Neural progenitor cell (in vitro differentiated cells): ENCODE measurements around the gene TIGD7.

ENCODE experiments used
- EZH2 ChIP-seq: fragments of 200-600 bp; sonication (generic); IDR thresholded peaks from 2 replicates; pipeline ENCODE4 v1.6.1; 2017; ENCODE audit warnings: antibody characterized with exemption, mild to moderate bottlenecking, moderate library complexity
- EZH2phosphoT487 ChIP-seq: fragments of 200-600 bp; sonication (generic); IDR thresholded peaks from 2 replicates; pipeline ENCODE4 v1.6.1; 2017; ENCODE audit warnings: antibody characterized with exemption
- TF ChIP-seq, protein P1 (sequence below): fragments of 200-600 bp; sonication (generic); IDR thresholded peaks from 2 replicates; pipeline ENCODE4 v1.5.1; 2017; ENCODE audit warnings: antibody characterized with exemption, mild to moderate bottlenecking

DNA sequence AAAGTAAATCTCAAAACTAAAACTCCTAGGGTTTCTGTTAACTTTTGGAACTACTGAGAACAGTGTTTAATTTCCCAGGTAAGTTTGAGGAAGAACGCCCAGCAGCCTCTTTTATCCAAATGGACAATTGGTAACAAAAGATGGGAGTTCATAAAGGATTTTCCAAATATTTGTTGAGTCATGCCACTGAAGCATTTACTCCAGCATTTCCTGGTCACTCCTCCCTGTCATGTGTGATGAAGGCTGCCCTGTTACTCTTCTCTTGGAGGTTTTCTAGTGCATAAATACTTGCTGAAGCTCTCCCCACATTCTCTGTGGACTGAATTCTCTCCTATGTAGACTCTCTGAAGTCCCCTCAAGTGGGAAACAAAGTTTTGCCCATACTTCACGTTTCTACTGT lies 16.6 kb upstream of the TIGD7 start:
- TF ChIP-seq, protein P1, sequence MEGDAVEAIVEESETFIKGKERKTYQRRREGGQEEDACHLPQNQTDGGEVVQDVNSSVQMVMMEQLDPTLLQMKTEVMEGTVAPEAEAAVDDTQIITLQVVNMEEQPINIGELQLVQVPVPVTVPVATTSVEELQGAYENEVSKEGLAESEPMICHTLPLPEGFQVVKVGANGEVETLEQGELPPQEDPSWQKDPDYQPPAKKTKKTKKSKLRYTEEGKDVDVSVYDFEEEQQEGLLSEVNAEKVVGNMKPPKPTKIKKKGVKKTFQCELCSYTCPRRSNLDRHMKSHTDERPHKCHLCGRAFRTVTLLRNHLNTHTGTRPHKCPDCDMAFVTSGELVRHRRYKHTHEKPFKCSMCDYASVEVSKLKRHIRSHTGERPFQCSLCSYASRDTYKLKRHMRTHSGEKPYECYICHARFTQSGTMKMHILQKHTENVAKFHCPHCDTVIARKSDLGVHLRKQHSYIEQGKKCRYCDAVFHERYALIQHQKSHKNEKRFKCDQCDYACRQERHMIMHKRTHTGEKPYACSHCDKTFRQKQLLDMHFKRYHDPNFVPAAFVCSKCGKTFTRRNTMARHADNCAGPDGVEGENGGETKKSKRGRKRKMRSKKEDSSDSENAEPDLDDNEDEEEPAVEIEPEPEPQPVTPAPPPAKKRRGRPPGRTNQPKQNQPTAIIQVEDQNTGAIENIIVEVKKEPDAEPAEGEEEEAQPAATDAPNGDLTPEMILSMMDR: no peak
- no peak for TF ChIP-seq EZH2phosphoT487
- no peak for TF ChIP-seq EZH2
